Parathyroid adenoma (tissue), 2 donors: ENCODE data around the gene SMPD3.
A peak's percentile ranks its signal among the peaks of the same experiment; 100 is the strongest.

Experiments
- H2AFZ ChIP-seq: fragments of 300-600 bp; sonication (generic); one replicate; pipeline ENCODE4 v1.7.0; 2017; ENCODE audit warnings: antibody characterized with exemption, mild to moderate bottlenecking
- H3K27ac ChIP-seq: fragments of 300-600 bp; sonication (generic); one replicate; pipeline ENCODE4 v1.7.0; 2017
- H3K27me3 ChIP-seq: fragments of 300-600 bp; sonication (generic); one replicate; pipeline ENCODE4 v1.7.0; 2017; ENCODE audit warnings: low read length; ENCODE audit not compliant: control insufficient read depth, insufficient read depth
- H3K36me3 ChIP-seq: fragments of 300-600 bp; sonication (generic); one replicate; pipeline ENCODE4 v1.7.0; 2017; ENCODE audit warnings: low read length; ENCODE audit not compliant: control insufficient read depth, insufficient read depth
- H3K4me1 ChIP-seq: fragments of 300-600 bp; sonication (generic); one replicate; pipeline ENCODE4 v1.7.0; 2017; ENCODE audit warnings: control low read depth
- H3K4me2 ChIP-seq: fragments of 300-600 bp; sonication (generic); one replicate; pipeline ENCODE4 v1.7.0; 2017; ENCODE audit warnings: low read length
- H3K4me3 ChIP-seq: fragments of 300-600 bp; sonication (generic); one replicate; pipeline ENCODE4 v1.7.0; 2017; ENCODE audit warnings: low read depth, low read length
- H3K79me2 ChIP-seq: fragments of 300-600 bp; sonication (generic); one replicate; pipeline ENCODE4 v1.7.0; 2017; ENCODE audit warnings: control low read depth
- H3K9ac ChIP-seq: fragments of 300-600 bp; sonication (generic); one replicate; pipeline ENCODE4 v1.7.0; 2017; ENCODE audit warnings: mild to moderate bottlenecking
- H3K9me3 ChIP-seq: fragments of 300-600 bp; sonication (generic); one replicate; pipeline ENCODE4 v1.7.0; 2017; ENCODE audit warnings: low read length; ENCODE audit not compliant: control insufficient read depth
- CTCF ChIP-seq: fragments of 300-600 bp; sonication (generic); IDR thresholded peaks from one replicate; pipeline ENCODE4 v1.7.0; 2017; ENCODE audit warnings: antibody characterized with exemption, mild to moderate bottlenecking
- donor health status: primary hyperparathyroidism.

The SMPD3 gene

GRCh38 chr16:68367891-68368290 lies 80.4 kb downstream of the SMPD3 start:
- Histone ChIP-seq H3K4me3 (no peak overlapping the region), H3K9ac (no peak overlapping the region), H3K27ac (no peak overlapping the region), H3K27me3 (no peaks in the 10 kb centered on the region), H2AFZ (no peak overlapping the region), H3K4me1 (peaks cover 11% of the 10 kb centered on the region), H3K36me3 (no peaks in the 10 kb centered on the region), H3K4me2 (no peak overlapping the region), H3K79me2 (no peaks in the 10 kb centered on the region), H3K9me3 (no peaks in the 10 kb centered on the region)
- TF ChIP-seq CTCF, result no peak

- TF ChIP-seq CTCF, result no peak
- no peaks in the 10 kb centered on the region for H3K79me2 ChIP-seq
- H3K4me2 ChIP-seq, result no peak overlapping the region
- no peak overlapping the region for H3K27ac ChIP-seq
- no peaks in the 10 kb centered on the region for H3K27me3 ChIP-seq
- H3K4me3 ChIP-seq, result no peak overlapping the region
- peaks cover 11% of the 10 kb centered on the region for H3K4me1 ChIP-seq
- no peaks in the 10 kb centered on the region for H3K36me3 ChIP-seq
- peak overlapping the region; percentile 69 for H2AFZ ChIP-seq
- H3K9ac ChIP-seq, result no peak overlapping the region
- H3K9me3 ChIP-seq, result no peaks in the 10 kb centered on the region
These were observed 80.9 kb downstream of the SMPD3 start for GRCh38 chr16:68367440-68367839.

GRCh38 chr16:68367030-68367429 lies 81.3 kb downstream of the SMPD3 start:
- Histone ChIP-seq H3K27me3 (no peaks in the 10 kb centered on the region), H3K9me3 (no peaks in the 10 kb centered on the region), H2AFZ (peak overlapping the region; percentile 69), H3K79me2 (no peaks in the 10 kb centered on the region), H3K4me3 (no peak overlapping the region), H3K4me2 (no peak overlapping the region), H3K27ac (no peak overlapping the region), H3K36me3 (no peaks in the 10 kb centered on the region), H3K9ac (no peak overlapping the region), H3K4me1 (peaks cover 11% of the 10 kb centered on the region)
- TF ChIP-seq CTCF, result peak; percentile 45

GRCh38 chr16:68366062-68366461 lies 82.2 kb downstream of the SMPD3 start:
- Histone ChIP-seq H3K27me3 (no peaks in the 10 kb centered on the region), H3K36me3 (no peaks in the 10 kb centered on the region), H3K4me3 (no peak overlapping the region), H3K79me2 (no peaks in the 10 kb centered on the region), H3K27ac (no peak overlapping the region), H3K9me3 (no peaks in the 10 kb centered on the region), H2AFZ (no peak overlapping the region), H3K4me2 (no peak overlapping the region), H3K4me1 (peaks cover 11% of the 10 kb centered on the region), H3K9ac (no peak overlapping the region)
- no peak for TF ChIP-seq CTCF

- H3K79me2 ChIP-seq, result no peaks in the 10 kb centered on the region
- H3K27ac ChIP-seq, result no peak overlapping the region
- no peak overlapping the region for H3K4me3 ChIP-seq
- H2AFZ ChIP-seq, result no peak overlapping the region
- no peak for TF ChIP-seq CTCF
- H3K36me3 ChIP-seq, result no peaks in the 10 kb centered on the region
- H3K9me3 ChIP-seq, result no peaks in the 10 kb centered on the region
- H3K27me3 ChIP-seq, result no peaks in the 10 kb centered on the region
- H3K4me1 ChIP-seq, result peaks cover 11% of the 10 kb centered on the region
- H3K4me2 ChIP-seq, result no peak overlapping the region
- H3K9ac ChIP-seq, result no peak overlapping the region
These were observed 83.0 kb downstream of the SMPD3 start for GRCh38 chr16:68365167-68365817.
